Measurements from ENCODE around the gene ACOX2.

ACOX2 gene

DNA sequence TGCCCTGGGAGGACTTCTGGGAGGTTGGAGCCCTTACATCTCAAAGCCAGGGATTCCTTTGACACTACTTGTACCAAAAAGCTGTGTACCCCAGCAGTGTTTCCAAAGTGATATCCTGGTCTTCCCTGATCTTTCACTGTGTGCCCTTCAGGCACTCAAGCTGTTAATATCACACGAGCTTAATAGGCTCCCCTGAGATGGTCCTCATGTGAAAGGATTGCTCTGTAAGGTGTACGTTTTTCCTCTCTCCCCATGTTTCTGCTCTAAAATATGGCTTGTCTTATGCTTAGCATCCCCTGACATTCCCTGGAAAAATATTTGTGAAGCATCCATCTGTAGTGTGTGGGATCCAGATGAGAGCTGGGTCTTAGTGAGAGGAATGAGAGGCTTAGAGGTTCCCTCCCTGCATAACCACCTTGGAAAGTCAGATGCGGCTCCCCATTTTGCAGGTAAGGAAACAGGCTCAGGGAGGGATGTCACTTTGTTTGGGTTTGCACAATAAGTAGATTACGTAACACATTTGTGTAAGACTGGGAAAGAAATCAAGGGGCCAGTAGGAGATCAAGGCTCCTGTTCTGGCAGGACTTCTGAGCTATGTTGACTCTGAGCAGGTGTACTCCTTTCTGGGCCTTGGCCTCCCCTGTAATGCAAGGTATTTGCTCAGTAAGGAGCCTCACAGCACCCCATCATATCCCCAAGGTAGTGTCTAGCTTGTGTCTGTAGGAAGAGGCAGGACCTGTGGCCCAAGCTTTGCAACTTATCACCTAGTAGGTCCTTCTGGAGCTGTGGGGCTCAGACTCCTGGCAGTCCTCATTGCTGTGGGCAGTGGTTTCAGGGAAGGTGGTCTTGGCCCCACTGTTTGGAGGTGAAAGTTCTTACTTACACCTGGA is 667 bp upstream of the ACOX2 start:
- peak in 1 of 2 donors; percentile 8 for DNase-seq
- Histone ChIP-seq H4K91ac (ENCODE audit: low read depth, low read length) (no peak overlapping the region), H2BK120ac (ENCODE audit: insufficient read depth, low read length, poor library complexity) (no peak overlapping the region), H3K27me3 (ENCODE audit: insufficient read depth, low read length) (no peaks in the 10 kb centered on the region), H2BK12ac (ENCODE audit: low read length) (no peak overlapping the region), H3K23ac (ENCODE audit: low read length) (no peak overlapping the region), H3K9me3 (ENCODE audit: insufficient read depth, low read depth, low read length) (no peaks in the 10 kb centered on the region), H3K4me1 (ENCODE audit: control insufficient read depth in 1 of 2, insufficient read depth in 2 of 2, low read length in 2 of 2) (no peaks in the 10 kb centered on the region), H3K4me2 (ENCODE audit: low read length) (no peak overlapping the region), H3K18ac (ENCODE audit: low read length) (no peak overlapping the region), H3K4me3 (ENCODE audit: low read depth, low read length) (no peak overlapping the region), H3K9ac (ENCODE audit: low read length) (peak overlapping the region; percentile 9), H3K4ac (ENCODE audit: low read depth, low read length) (no peak overlapping the region), H3K79me2 (ENCODE audit: control insufficient read depth, insufficient read depth, low read length, poor library complexity) (no peaks in the 10 kb centered on the region), H2BK5ac (ENCODE audit: low read depth, low read length, poor library complexity) (no peak overlapping the region), H4K12ac (ENCODE audit: low read depth, low read length) (no peak overlapping the region), H2AK5ac (ENCODE audit: low read length) (no peak overlapping the region), H3K27ac (ENCODE audit: low read depth, low read length) (no peak overlapping the region), H3K36me3 (ENCODE audit: control insufficient read depth in 1 of 2, insufficient read depth in 2 of 2, low read length in 2 of 2) (no peaks in the 10 kb centered on the region), H3K79me1 (ENCODE audit: low read length) (no peaks in the 10 kb centered on the region), H3K14ac (ENCODE audit: low read length) (no peak overlapping the region), H2AFZ (ENCODE audit: insufficient read depth, low read length, poor library complexity) (no peak overlapping the region), H4K8ac (ENCODE audit: low read depth, low read length) (no peak overlapping the region)
- WGBS (ENCODE audit: extremely low coverage, insufficient coverage, insufficient read length), result no CpG with 5 or more reads among the region's 4 CpGs

DNA sequence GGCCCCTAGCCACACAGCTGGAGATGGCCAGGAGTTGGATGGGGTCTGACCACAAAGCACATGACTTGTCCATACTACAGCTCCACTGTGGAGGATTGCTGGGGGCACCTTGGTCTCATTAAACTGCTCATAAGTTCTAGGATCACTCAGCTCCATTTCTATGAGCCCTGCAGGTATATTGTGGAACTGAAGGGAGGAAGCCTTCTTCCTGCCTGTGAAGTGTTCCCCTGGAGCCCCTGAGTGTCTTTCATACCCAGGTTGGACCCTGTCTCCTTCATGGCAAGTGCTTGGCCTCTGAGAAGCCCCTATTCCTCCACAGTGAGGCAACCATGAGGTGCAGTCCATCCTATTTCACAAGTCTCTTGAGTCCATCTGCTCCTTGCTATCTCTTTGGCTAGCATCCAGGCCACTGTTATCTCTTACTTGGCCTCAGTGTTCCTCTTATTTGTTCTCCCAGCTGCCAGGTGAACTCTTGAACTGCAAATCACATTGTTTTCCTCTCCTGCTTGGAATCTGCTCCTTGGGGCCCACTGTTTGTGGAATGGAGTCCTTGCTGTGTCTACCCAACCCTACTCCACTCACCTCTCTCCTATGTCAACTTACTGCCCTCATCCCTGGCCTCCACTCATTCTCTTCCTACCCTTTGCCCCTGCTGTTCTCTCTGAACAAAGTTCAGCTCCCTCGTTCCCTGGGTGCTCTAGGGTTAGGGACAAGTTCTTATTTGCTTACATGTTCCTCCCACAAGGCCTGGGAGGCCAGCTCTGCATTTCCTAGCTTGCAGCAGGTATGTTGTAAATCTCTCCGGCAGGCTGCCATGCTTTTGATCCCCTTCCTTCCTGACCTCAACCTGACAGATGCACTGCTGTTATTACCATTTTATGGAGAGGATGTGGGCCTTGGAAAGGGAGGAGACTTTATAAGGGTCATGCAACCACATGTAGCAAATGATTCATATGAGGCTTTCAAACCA is 1.2 kb downstream of the ACOX2 start:
- Histone ChIP-seq H3K79me1 (ENCODE audit: low read length) (no peaks in the 10 kb centered on the region), H3K18ac (ENCODE audit: low read length) (no peak overlapping the region), H2BK5ac (ENCODE audit: low read depth, low read length, poor library complexity) (no peak overlapping the region), H3K4me2 (ENCODE audit: low read length) (no peak overlapping the region), H3K9ac (ENCODE audit: low read length) (no peak overlapping the region), H4K8ac (ENCODE audit: low read depth, low read length) (no peak overlapping the region), H3K27ac (ENCODE audit: low read depth, low read length) (no peak overlapping the region), H3K36me3 (ENCODE audit: control insufficient read depth in 1 of 2, insufficient read depth in 2 of 2, low read length in 2 of 2) (no peaks in the 10 kb centered on the region), H3K4ac (ENCODE audit: low read depth, low read length) (no peak overlapping the region), H4K91ac (ENCODE audit: low read depth, low read length) (no peak overlapping the region), H3K14ac (ENCODE audit: low read length) (no peak overlapping the region), H3K9me3 (ENCODE audit: insufficient read depth, low read depth, low read length) (no peaks in the 10 kb centered on the region), H2BK120ac (ENCODE audit: insufficient read depth, low read length, poor library complexity) (no peak overlapping the region), H3K79me2 (ENCODE audit: control insufficient read depth, insufficient read depth, low read length, poor library complexity) (no peaks in the 10 kb centered on the region), H3K23ac (ENCODE audit: low read length) (no peak overlapping the region), H3K27me3 (ENCODE audit: insufficient read depth, low read length) (no peaks in the 10 kb centered on the region), H2AK5ac (ENCODE audit: low read length) (no peak overlapping the region), H4K12ac (ENCODE audit: low read depth, low read length) (no peak overlapping the region), H3K4me3 (ENCODE audit: low read depth, low read length) (no peak overlapping the region), H2AFZ (ENCODE audit: insufficient read depth, low read length, poor library complexity) (no peak overlapping the region), H3K4me1 (ENCODE audit: control insufficient read depth in 1 of 2, insufficient read depth in 2 of 2, low read length in 2 of 2) (no peaks in the 10 kb centered on the region), H2BK12ac (ENCODE audit: low read length) (no peak overlapping the region)
- DNase-seq, result no peak
- WGBS (ENCODE audit: extremely low coverage, insufficient coverage, insufficient read length), result no CpG with 5 or more reads among the region's 2 CpGs

DNA sequence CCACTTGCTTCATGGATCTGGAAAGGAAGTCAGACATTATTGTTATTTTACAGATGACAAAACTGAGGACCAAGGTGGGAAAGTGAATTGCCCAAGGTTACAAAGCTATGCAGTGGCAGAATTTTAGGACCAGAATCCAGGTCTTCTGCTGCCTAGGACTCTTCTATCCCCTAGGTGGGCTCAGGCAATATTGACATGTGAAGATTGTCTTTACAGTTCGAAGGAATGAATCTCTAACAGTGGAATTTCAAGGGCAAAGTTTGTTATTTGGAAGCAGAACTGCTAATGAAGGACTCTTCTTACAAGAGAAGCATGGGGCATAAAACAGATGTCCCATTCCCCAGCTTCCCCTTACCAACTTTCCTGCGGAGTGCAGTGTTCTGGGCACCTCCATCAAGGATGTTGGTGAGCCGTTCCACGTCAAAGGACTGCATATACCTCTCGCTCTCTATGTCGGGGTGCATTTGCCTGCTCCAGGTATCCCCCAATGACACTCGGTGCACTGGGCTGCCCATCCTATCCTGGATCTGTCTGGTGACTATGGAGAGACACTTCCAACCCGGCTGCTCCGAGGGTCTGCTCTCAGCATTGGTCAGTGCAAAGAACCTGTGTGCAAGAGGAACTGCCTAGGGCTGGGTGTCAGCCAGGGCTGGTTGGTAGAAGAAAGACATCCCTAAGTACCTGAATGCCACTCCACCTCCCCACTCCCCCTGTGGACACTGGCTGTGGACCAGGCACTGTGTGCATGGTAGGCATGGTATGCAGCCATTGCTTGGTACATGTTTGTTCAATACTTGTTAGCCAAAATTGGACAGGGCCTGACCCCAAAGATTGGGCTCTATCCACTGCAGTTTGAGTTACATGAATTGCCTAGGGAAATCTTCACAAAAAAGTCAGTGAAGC is 2.1 kb downstream of the ACOX2 start:
- no peak overlapping the region for H2AK5ac ChIP-seq (ENCODE audit: low read length)

DNA sequence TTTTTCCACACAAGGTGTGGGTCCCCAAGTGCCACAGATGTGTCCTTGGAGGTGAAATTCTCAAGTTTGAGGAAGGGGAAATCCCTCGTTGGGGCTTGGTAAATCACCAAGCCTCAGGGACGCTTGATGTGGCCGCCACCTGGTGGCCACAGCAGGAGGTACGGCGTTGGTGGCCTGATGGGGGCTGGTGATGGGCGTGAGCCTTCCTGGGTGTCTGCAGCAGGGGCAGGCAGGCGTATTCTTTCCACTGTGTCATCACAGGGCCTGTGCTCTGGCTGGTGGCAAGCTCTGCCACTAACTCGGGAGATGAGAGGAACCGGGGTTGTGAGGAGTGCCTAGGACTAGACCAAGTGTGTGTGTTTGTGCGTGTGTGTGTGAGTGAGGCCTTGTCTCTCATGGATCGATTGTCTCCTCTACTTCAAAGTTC is 4.2 kb downstream of the ACOX2 start:
- H2BK120ac ChIP-seq (ENCODE audit: insufficient read depth, low read length, poor library complexity), result no peak overlapping the region
- WGBS (ENCODE audit: extremely low coverage, insufficient coverage, insufficient read length), result no CpG with 5 or more reads among the region's 11 CpGs
- H3K27ac ChIP-seq (ENCODE audit: low read depth, low read length), result no peak overlapping the region
- no peak overlapping the region for H3K18ac ChIP-seq (ENCODE audit: low read length)
- H4K8ac ChIP-seq (ENCODE audit: low read depth, low read length), result no peak overlapping the region
- H3K36me3 ChIP-seq (ENCODE audit: control insufficient read depth in 1 of 2, insufficient read depth in 2 of 2, low read length in 2 of 2), result no peaks in the 10 kb centered on the region
- no peaks in the 10 kb centered on the region for H3K27me3 ChIP-seq (ENCODE audit: insufficient read depth, low read length)
- peak overlapping the region; percentile 48 for H2AFZ ChIP-seq (ENCODE audit: insufficient read depth, low read length, poor library complexity)
- H2AK5ac ChIP-seq (ENCODE audit: low read length), result no peak overlapping the region
- H3K4me3 ChIP-seq (ENCODE audit: low read depth, low read length), result no peak overlapping the region
- DNase-seq, result peak; percentile 75 to 88
- H3K4ac ChIP-seq (ENCODE audit: low read depth, low read length), result no peak overlapping the region
- H3K79me1 ChIP-seq (ENCODE audit: low read length), result no peaks in the 10 kb centered on the region
- H3K23ac ChIP-seq (ENCODE audit: low read length), result no peak overlapping the region
- H3K14ac ChIP-seq (ENCODE audit: low read length), result no peak overlapping the region
- H4K12ac ChIP-seq (ENCODE audit: low read depth, low read length), result no peak overlapping the region
- no peak overlapping the region for H3K9ac ChIP-seq (ENCODE audit: low read length)
- H3K79me2 ChIP-seq (ENCODE audit: control insufficient read depth, insufficient read depth, low read length, poor library complexity), result no peaks in the 10 kb centered on the region
- H3K4me2 ChIP-seq (ENCODE audit: low read length), result no peak overlapping the region
- no peak overlapping the region for H2BK5ac ChIP-seq (ENCODE audit: low read depth, low read length, poor library complexity)
- H3K4me1 ChIP-seq (ENCODE audit: control insufficient read depth in 1 of 2, insufficient read depth in 2 of 2, low read length in 2 of 2), result no peaks in the 10 kb centered on the region
- no peaks in the 10 kb centered on the region for H3K9me3 ChIP-seq (ENCODE audit: insufficient read depth, low read depth, low read length)
- no peak overlapping the region for H2BK12ac ChIP-seq (ENCODE audit: low read length)
- H4K91ac ChIP-seq (ENCODE audit: low read depth, low read length), result no peak overlapping the region

More for the DNA sequence above, 2.1 kb downstream of the ACOX2 start:
- Histone ChIP-seq H3K27me3 (ENCODE audit: insufficient read depth, low read length) (no peaks in the 10 kb centered on the region), H3K79me1 (ENCODE audit: low read length) (no peaks in the 10 kb centered on the region), H3K4me2 (ENCODE audit: low read length) (no peak overlapping the region), H3K36me3 (ENCODE audit: control insufficient read depth in 1 of 2, insufficient read depth in 2 of 2, low read length in 2 of 2) (no peaks in the 10 kb centered on the region), H2BK5ac (ENCODE audit: low read depth, low read length, poor library complexity) (no peak overlapping the region), H3K4ac (ENCODE audit: low read depth, low read length) (no peak overlapping the region), H2BK120ac (ENCODE audit: insufficient read depth, low read length, poor library complexity) (no peak overlapping the region), H3K18ac (ENCODE audit: low read length) (no peak overlapping the region), H3K9ac (ENCODE audit: low read length) (peak overlapping the region; percentile 24), H3K23ac (ENCODE audit: low read length) (no peak overlapping the region), H3K4me3 (ENCODE audit: low read depth, low read length) (no peak overlapping the region), H3K14ac (ENCODE audit: low read length) (no peak overlapping the region), H3K9me3 (ENCODE audit: insufficient read depth, low read depth, low read length) (no peaks in the 10 kb centered on the region), H4K8ac (ENCODE audit: low read depth, low read length) (no peak overlapping the region), H2BK12ac (ENCODE audit: low read length) (no peak overlapping the region), H3K79me2 (ENCODE audit: control insufficient read depth, insufficient read depth, low read length, poor library complexity) (no peaks in the 10 kb centered on the region), H4K12ac (ENCODE audit: low read depth, low read length) (no peak overlapping the region), H2AFZ (ENCODE audit: insufficient read depth, low read length, poor library complexity) (no peak overlapping the region), H3K27ac (ENCODE audit: low read depth, low read length) (no peak overlapping the region), H3K4me1 (ENCODE audit: control insufficient read depth in 1 of 2, insufficient read depth in 2 of 2, low read length in 2 of 2) (no peaks in the 10 kb centered on the region), H4K91ac (ENCODE audit: low read depth, low read length) (no peak overlapping the region)
- no CpG with 5 or more reads among the region's 9 CpGs for WGBS (ENCODE audit: extremely low coverage, insufficient coverage, insufficient read length)
- no peak for DNase-seq

All from trophoblast cell (in vitro differentiated cells and primary cell).